Stimulated activated CD4-positive, alpha-beta T cell treated with anti-CD3 and anti-CD28 coated beads, Interleukin-15, amount 100 ng/mL, for 1 hour (primary cell): ENCODE results near the gene ACVRL1.
A peak's percentile ranks its signal among the peaks of the same experiment; 100 is the strongest.

Source experiments
- DNase-seq, 2 donors: peaks; one replicate each; pipeline ENCODE4 v3.0.0-alpha.2; 2020; ENCODE audit warnings: low read depth in 1 of 2, low spot score in 1 of 2

Gene ACVRL1

GRCh38 chr12:51915951-51916350 lies 8.6 kb downstream of the ACVRL1 start:
- DNase-seq, result no peak

GRCh38 chr12:51917041-51917590 lies 9.8 kb downstream of the ACVRL1 start:
- no peak for DNase-seq

GRCh38 chr12:51917746-51918453 lies 10.6 kb downstream of the ACVRL1 start:
- DNase-seq, result no peak

- no peak for DNase-seq
These were observed 12.7 kb downstream of the ACVRL1 start for GRCh38 chr12:51920046-51920445.

GRCh38 chr12:51921017-51921725 lies 13.9 kb downstream of the ACVRL1 start:
- no peak for DNase-seq

GRCh38 chr12:51922146-51922545 lies 14.8 kb downstream of the ACVRL1 start:
- DNase-seq, result no peak

GRCh38 chr12:51922762-51923505 lies 15.6 kb downstream of the ACVRL1 start:
- no peak for DNase-seq

- peak; percentile 23 to 46 for DNase-seq
These were observed 16.4 kb downstream of the ACVRL1 start for GRCh38 chr12:51923506-51924365.

GRCh38 chr12:51924551-51925319 lies 17.4 kb downstream of the ACVRL1 start:
- DNase-seq, result no peak

- no peak for DNase-seq
These were observed 18.2 kb downstream of the ACVRL1 start for GRCh38 chr12:51925346-51926063.

- DNase-seq, result no peak
These were observed 18.8 kb downstream of the ACVRL1 start for GRCh38 chr12:51926064-51926632.

- peak in 1 of 2 donors; percentile 31 for DNase-seq
These were observed 19.4 kb downstream of the ACVRL1 start for GRCh38 chr12:51926718-51927117.

GRCh38 chr12:51932218-51933076 lies 25.1 kb downstream of the ACVRL1 start:
- no peak for DNase-seq

- no peak for DNase-seq
These were observed 26.8 kb downstream of the ACVRL1 start for GRCh38 chr12:51934080-51934479.

GRCh38 chr12:51937926-51938325 lies 30.6 kb downstream of the ACVRL1 start:
- DNase-seq, result no peak

GRCh38 chr12:51938726-51939125 lies 31.4 kb downstream of the ACVRL1 start:
- no peak for DNase-seq

- DNase-seq, result no peak
These were observed 33.8 kb downstream of the ACVRL1 start for GRCh38 chr12:51941011-51941581.

- no peak for DNase-seq
These were observed 34.3 kb downstream of the ACVRL1 start for GRCh38 chr12:51941604-51942003.
